HUES64 (cell line): Measurements from ENCODE around the gene LRG1.

Experiments used
- H3K27ac ChIP-seq: 2 replicates; pipeline ENCODE4 v1.7.0; 2013; ENCODE audit warnings: low read depth, low read length, inconsistent platforms
- H3K27me3 ChIP-seq: 2 replicates; pipeline ENCODE4 v1.6.1; 2013; ENCODE audit warnings: mild to moderate bottlenecking, low read length; ENCODE audit not compliant: insufficient read depth
- H3K36me3 ChIP-seq: 2 replicates; pipeline ENCODE4 v1.6.1; 2013; ENCODE audit warnings: mild to moderate bottlenecking, low read length; ENCODE audit not compliant: insufficient read depth
- H3K4me1 ChIP-seq: 2 replicates; pipeline ENCODE4 v1.6.1; 2013; ENCODE audit warnings: mild to moderate bottlenecking, low read length, moderate library complexity; ENCODE audit not compliant: insufficient read depth
- H3K4me3 ChIP-seq: 2 replicates; pipeline ENCODE4 v1.5.1; 2013; ENCODE audit warnings: mild to moderate bottlenecking, low read length, moderate library complexity
- H3K9ac ChIP-seq: 2 replicates; pipeline ENCODE4 v1.6.1; 2013; ENCODE audit warnings: mild to moderate bottlenecking, low read depth, low read length
- H3K9me3 ChIP-seq: 2 replicates; pipeline ENCODE4 v1.6.1; 2013; ENCODE audit warnings: low read depth, low read length; ENCODE audit not compliant: insufficient read depth
- WGBS: fragments of 150-250, 120-280 bp; methylation state at CpG from one replicate; pipeline ENCODE4 v1.1.7; 2013; ENCODE audit warnings: missing lambda C conversion rate; 5-methylcytosine and 5-hydroxymethylcytosine counted together

Gene LRG1

GRCh38 chr19:4504297-4504701, 35.5 kb downstream of the LRG1 start:
- Histone ChIP-seq H3K27me3 (no peaks in the 10 kb centered on the region), H3K36me3 (peaks cover 48% of the 10 kb centered on the region), H3K9ac (no peak overlapping the region), H3K27ac (no peak overlapping the region), H3K4me1 (no peaks in the 10 kb centered on the region), H3K9me3 (no peaks in the 10 kb centered on the region), H3K4me3 (no peak overlapping the region)
- 95% methylated on average over 23 of the region's 23 CpGs for WGBS

DNA sequence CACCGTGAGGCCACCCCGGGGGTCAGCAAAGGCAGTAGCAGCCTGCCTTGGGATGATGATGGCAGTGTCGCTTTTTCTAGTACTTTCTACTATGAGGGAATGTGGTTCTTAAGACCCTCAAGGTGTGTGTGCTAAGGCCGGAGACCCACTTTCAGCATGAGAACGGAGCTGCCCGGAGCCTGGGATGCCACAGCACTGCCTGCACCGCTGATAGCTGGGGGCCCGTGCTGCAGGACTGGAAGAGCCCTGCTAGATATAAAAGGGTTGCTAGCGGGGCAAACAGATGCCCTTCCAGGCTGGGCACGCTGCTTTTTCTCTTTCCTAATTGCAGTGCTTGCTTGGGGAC, 36.0 kb downstream of the LRG1 start:
- WGBS, result 91% methylated on average over 10 of the region's 10 CpGs
- H3K27me3 ChIP-seq, result no peaks in the 10 kb centered on the region

DNA sequence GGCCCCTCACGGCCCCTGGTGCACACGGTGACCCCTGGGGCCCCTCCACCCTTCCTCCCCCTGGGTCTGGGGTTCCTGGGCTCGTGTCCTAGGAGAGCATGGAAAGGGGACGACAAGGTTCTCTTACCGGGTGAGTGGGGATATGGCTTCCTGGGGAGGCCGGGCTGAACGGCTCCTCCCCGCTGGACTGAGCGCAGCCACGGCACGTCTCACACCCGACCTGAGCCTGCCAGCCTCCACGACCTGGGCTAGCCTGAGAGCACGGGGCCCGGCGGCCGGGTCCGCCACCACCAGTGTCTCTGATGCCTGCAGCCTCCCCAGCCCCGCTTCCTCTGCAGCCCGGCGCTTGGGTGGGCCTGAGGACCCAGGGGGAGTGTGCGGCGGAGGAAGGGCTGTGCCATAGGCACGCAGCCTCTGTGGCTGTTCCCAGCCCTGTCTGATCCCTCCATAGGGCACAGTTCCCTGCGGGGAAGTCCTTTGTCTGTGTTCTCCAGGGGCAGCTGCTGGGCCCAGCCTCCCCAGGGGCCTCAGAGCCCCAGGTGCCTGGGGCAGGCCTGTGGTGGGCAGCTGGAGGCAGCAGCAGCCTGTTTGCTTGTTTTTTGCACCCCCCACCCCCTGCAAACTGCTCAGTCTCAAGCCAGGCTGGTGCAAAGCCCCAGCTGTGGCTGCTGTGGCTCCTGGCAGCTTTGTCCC, 36.6 kb downstream of the LRG1 start:
- Histone ChIP-seq H3K9ac (no peak overlapping the region), H3K9me3 (no peaks in the 10 kb centered on the region), H3K4me3 (no peak overlapping the region), H3K36me3 (peaks cover 55% of the 10 kb centered on the region), H3K4me1 (no peaks in the 10 kb centered on the region), H3K27ac (no peak overlapping the region), H3K27me3 (no peaks in the 10 kb centered on the region)
- 89% methylated on average over 25 of the region's 25 CpGs for WGBS

More for the DNA sequence above, 36.0 kb downstream of the LRG1 start:
- Histone ChIP-seq H3K9me3 (no peaks in the 10 kb centered on the region), H3K9ac (0 out of 2 replicates have a peak overlapping the region, but pooled peaks have one; percentile 26), H3K36me3 (peaks cover 49% of the 10 kb centered on the region), H3K27ac (no peak overlapping the region), H3K4me3 (no peak overlapping the region), H3K4me1 (no peaks in the 10 kb centered on the region)

GRCh38 chr19:4502282-4503131, 37.3 kb downstream of the LRG1 start:
- H3K27ac ChIP-seq, result no peak overlapping the region
- H3K4me1 ChIP-seq, result no peaks in the 10 kb centered on the region
- peaks cover 62% of the 10 kb centered on the region for H3K36me3 ChIP-seq
- no peaks in the 10 kb centered on the region for H3K9me3 ChIP-seq
- no peaks in the 10 kb centered on the region for H3K27me3 ChIP-seq
- no peak overlapping the region for H3K9ac ChIP-seq
- H3K4me3 ChIP-seq, result no peak overlapping the region
- WGBS, result 94% methylated on average over 37 of the region's 37 CpGs

- peaks cover 69% of the 10 kb centered on the region for H3K36me3 ChIP-seq
- H3K9me3 ChIP-seq, result no peaks in the 10 kb centered on the region
- H3K27me3 ChIP-seq, result no peaks in the 10 kb centered on the region
- no peak overlapping the region for H3K9ac ChIP-seq
- 91% methylated on average over 25 of the region's 25 CpGs for WGBS
- H3K27ac ChIP-seq, result no peak overlapping the region
- H3K4me3 ChIP-seq, result no peak overlapping the region
- no peaks in the 10 kb centered on the region for H3K4me1 ChIP-seq
Observed at GRCh38 chr19:4501691-4502090, 38.1 kb downstream of the LRG1 start.

GRCh38 chr19:4500841-4501591, 38.8 kb downstream of the LRG1 start:
- Histone ChIP-seq H3K4me3 (no peak overlapping the region), H3K27me3 (no peaks in the 10 kb centered on the region), H3K27ac (no peak overlapping the region), H3K4me1 (no peaks in the 10 kb centered on the region), H3K36me3 (peaks cover 73% of the 10 kb centered on the region), H3K9ac (no peak overlapping the region), H3K9me3 (no peaks in the 10 kb centered on the region)
- WGBS, result 95% methylated on average over 29 of the region's 29 CpGs

DNA sequence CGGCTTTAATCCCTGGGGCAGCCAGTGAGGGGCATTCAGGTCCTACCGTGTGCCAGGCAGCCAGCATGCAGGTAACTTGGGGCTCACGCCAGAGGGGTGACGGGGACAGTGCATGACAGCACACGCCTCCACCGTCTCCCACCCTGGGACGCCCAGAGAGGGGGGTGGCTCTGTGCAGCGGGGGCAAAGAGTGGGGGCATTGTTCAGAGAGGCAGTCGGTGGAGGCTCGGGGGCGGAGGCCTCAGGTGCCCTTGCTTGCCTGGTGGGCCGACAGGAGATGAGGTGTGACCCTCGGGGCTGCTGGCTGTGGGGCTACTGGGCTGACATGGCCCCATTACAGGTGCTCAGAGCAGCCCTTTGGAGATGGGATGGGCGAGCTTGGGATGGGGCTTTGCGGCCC, 40.0 kb downstream of the LRG1 start:
- H3K36me3 ChIP-seq, result peaks cover 75% of the 10 kb centered on the region
- no peak overlapping the region for H3K4me3 ChIP-seq
- H3K9me3 ChIP-seq, result no peaks in the 10 kb centered on the region
- H3K4me1 ChIP-seq, result no peaks in the 10 kb centered on the region
- no peak overlapping the region for H3K9ac ChIP-seq
- WGBS, result 93% methylated on average over 15 of the region's 15 CpGs
- no peaks in the 10 kb centered on the region for H3K27me3 ChIP-seq
- H3K27ac ChIP-seq, result no peak overlapping the region

DNA sequence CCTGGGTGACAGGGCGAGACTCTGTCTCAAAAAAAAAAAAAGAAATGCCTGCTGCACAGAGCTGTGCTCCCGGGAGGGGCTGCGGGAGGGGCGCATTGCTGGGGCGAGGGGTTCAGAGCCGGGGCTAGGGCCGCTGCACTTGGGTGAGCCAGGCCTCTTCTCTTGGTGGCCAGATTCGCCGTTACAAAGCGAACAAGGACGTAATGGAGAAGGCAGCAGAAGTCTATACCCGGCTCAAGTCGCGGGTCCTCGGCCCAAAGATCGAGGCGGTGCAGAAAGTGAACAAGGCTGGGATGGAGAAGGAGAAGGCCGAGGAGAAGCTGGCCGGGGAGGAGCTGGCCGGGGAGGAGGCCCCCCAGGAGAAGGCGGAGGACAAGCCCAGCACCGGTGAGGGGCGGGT, 40.5 kb downstream of the LRG1 start:
- Histone ChIP-seq H3K27ac (no peak overlapping the region), H3K4me1 (no peaks in the 10 kb centered on the region), H3K9me3 (no peaks in the 10 kb centered on the region), H3K4me3 (no peak overlapping the region), H3K9ac (no peak overlapping the region), H3K27me3 (no peaks in the 10 kb centered on the region), H3K36me3 (peaks cover 77% of the 10 kb centered on the region)
- WGBS, result 94% methylated on average over 23 of the region's 23 CpGs

DNA sequence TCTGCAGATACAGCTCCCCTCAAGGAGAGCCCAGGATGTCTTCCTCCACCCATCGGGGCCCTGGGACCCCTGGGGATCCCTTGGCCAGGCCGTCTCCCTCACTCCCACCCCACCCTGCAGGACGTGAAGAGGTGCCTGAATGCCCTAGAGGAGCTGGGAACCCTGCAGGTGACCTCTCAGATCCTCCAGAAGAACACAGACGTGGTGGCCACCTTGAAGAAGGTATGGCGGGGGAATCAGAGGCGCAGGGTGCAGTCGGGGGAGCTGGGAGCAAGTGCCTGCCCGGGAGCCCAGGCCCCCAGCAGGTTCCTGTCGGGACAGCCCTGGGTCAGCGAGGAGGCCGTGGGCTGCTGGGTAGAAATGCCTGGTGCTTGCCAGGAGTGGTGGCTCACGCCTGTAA, 41.1 kb downstream of the LRG1 start:
- H3K36me3 ChIP-seq, result peaks cover 79% of the 10 kb centered on the region
- no peaks in the 10 kb centered on the region for H3K4me1 ChIP-seq
- 92% methylated on average over 12 of the region's 12 CpGs for WGBS
- H3K9ac ChIP-seq, result no peak overlapping the region
- H3K9me3 ChIP-seq, result no peaks in the 10 kb centered on the region
- no peaks in the 10 kb centered on the region for H3K27me3 ChIP-seq
- no peak overlapping the region for H3K4me3 ChIP-seq
- no peak overlapping the region for H3K27ac ChIP-seq

- H3K27ac ChIP-seq, result no peak overlapping the region
- peaks cover 83% of the 10 kb centered on the region for H3K36me3 ChIP-seq
- no peak overlapping the region for H3K4me3 ChIP-seq
- no peaks in the 10 kb centered on the region for H3K27me3 ChIP-seq
- 95% methylated on average over 25 of the region's 25 CpGs for WGBS
- no peaks in the 10 kb centered on the region for H3K4me1 ChIP-seq
- no peaks in the 10 kb centered on the region for H3K9me3 ChIP-seq
- no peak overlapping the region for H3K9ac ChIP-seq
Observed at GRCh38 chr19:4497770-4498389, 42.0 kb downstream of the LRG1 start.

DNA sequence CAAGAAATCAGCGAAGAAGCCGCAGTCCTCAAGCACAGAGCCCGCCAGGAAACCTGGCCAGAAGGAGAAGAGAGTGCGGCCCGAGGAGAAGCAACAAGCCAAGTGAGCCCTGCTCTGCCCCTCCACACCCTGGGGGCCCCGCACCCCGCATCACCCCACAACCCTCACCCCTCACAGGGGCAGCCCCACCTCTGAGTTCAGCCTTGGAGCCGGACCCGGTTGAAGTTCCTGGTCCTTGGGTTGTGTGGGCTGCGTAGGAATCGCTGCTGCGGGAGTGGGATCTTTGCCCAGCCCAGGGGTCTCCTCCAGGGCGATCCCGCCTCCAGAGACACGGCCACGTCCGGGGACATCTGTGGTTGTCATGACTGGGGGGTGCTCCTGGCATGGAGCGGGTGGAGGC, 43.5 kb downstream of the LRG1 start:
- 91% methylated on average over 18 of the region's 18 CpGs for WGBS
- no peaks in the 10 kb centered on the region for H3K27me3 ChIP-seq
- no peak overlapping the region for H3K4me3 ChIP-seq
- no peaks in the 10 kb centered on the region for H3K4me1 ChIP-seq
- peaks cover 83% of the 10 kb centered on the region for H3K36me3 ChIP-seq
- H3K9ac ChIP-seq, result no peak overlapping the region
- no peaks in the 10 kb centered on the region for H3K9me3 ChIP-seq
- no peak overlapping the region for H3K27ac ChIP-seq
